GM19240 (cell line): ENCODE data around the gene COMMD8.

Experiments
- DNase-seq: peaks from one replicate; pipeline ENCODE4 v3.0.0; 2011; ENCODE audit warnings: low spot score; ENCODE audit not compliant: insufficient read length

The COMMD8 gene

DNA sequence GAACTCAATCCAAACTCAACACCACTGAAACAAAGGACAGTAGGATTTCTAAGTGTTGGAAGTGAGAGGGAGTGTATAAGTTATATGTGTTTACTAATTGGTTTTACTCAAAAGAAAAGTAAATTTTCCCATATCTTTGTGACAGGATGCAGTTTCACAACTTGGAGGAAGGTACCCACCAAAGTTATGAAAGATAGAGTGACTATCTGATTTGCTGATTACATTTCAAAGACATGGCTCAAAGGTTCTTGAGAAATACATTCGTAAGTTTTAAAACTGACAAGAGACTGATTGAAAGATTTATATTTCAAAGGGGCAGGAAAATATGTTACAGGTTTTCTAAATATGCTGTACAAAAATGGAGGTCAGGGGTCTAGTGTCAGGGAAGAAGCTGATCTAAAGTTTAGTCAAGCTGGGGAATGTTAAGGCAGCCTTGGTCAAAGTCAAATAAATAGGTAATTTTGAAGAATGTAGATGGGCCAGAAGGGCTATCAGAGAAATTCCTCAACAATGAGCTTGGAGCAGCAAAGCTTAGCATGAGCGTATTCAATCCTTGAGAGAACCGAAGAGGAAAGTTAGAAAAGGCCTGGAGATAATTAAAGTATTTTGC, 9.7 kb upstream of the COMMD8 start:
- DNase-seq, result no peak

DNA sequence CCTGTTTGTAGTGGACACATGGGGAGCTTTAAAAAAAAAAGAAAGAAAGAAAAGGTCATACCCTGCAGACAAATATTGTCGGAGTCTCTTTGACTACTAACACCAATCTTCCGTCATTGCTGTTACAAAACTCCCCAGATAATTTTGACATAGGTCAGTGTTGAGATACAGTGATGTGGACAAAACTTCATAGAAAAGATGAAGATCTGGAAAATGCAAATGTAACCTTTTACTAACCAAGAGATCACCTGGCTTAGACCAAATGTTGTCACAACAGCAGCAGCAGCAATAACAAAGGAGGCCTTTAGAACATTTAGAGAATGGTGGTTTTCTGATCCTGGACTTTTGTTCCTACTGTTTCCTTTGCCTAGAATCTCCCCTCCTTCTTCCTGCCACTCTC, 8.1 kb upstream of the COMMD8 start:
- no peak for DNase-seq

DNA sequence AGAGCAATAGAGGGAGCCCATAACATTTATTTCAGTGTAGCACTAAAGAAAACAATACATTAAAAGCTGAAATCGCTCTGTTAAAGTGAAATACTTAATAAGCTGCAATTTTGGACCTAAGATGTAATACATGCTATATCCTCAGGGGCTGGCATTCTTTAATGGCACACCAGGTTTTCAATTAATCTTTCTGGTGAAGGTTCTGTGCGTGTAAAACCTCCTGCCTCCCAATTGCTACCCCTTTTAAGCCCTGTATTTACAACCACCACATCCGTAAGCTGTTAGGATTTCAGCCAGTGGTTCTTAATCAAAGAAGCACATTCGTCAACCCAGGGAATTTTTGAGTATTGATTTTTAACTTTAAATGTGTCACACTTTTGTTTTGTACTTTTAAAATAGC, 7.6 kb upstream of the COMMD8 start:
- DNase-seq, result no peak

DNA sequence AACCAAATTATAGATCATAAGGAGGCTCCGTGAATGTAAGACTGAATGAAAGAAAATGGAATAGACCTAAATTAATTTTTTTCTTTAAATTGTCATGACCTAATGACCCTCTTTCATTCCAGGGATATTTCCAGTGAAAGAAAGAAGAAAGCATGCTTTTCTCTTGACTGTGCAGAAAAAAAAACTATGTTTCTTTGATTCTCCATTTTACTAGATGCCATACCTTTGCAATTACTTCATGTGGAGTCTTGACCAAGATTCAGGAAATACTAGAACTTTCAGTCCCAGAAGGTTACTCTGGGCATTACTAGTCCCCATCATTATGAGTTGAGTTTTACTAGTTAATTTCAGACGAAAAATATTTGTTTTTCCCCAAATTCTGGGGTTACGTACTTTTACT, 6.4 kb upstream of the COMMD8 start:
- no peak for DNase-seq

DNA sequence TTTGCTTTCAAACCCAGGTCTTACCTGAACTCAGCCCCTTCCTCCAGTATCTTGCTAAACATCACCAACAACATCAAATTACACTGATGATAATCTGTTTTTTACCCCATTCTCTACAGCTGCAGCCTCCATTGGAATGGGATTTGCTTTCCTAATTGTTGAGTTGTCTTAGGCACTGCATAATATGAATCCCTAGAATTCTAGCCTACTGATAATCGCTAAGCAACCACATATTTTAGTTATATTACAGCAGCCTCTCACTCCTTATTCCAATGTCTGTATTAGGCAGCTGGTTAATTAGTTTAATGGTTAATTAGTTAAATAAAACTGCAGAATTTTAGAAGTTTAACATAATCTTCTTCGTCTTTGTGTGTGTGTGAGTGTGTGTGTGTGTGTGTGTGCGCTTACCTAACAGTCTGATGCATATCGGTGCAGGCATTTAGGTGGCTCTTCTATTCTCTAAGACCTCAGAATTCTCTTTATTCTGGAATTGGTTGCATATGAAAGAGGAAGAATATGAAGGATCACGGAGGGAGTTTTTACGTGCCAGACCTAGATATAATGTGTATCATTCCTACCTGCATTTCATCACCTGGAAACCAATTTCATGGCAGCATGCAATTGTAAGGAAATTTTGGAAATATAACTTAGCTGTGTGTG, 5.3 kb upstream of the COMMD8 start:
- DNase-seq, result no peak

- no peak for DNase-seq
These were observed 2.7 kb upstream of the COMMD8 start for GRCh38 chr4:47466056-47466785.

DNA sequence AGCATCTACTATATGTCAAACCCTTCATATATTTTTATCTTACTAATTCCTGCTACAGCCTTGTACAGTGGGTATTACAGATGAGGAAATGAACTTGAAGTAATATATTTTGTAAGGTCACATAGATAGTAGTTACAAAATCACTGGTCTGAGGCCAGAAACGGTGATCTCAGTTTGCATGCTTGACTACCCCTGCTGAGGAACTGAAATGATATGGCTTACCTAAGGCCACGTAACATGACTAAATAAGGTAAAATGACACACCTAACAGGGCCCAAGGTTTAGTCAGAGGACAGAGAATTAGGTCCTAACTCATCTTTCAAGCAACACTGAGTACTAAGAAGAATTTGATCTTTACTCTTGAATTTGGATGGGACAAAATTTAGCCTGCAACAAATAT, 1.5 kb upstream of the COMMD8 start:
- no peak for DNase-seq

- DNase-seq, result no peak
These were observed 685 bp downstream of the COMMD8 start for GRCh38 chr4:47462799-47463234.

DNA sequence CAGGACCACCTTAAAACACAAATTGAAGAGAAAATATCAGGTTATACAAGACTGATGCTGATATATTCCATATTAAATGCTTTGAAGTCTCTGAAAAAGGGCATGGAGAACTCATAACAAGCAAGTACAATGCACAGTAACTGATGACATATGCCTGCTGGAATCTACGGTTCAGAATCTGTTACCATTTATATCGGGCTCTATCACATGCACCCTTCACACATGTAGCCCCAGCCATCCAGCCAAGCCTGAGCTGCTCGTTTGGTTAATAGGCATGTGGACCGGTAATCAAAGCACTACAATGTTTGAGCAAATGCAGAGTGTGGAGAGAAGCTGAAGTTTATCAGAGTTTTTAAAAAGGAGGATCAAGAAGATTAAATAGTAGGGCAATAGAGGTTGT, 11.8 kb downstream of the COMMD8 start:
- no peak for DNase-seq

- DNase-seq, result no peak
These were observed 19.5 kb downstream of the COMMD8 start for GRCh38 chr4:47444031-47444430.

GRCh38 chr4:47442980-47443379, 20.5 kb downstream of the COMMD8 start:
- DNase-seq, result no peak

DNA sequence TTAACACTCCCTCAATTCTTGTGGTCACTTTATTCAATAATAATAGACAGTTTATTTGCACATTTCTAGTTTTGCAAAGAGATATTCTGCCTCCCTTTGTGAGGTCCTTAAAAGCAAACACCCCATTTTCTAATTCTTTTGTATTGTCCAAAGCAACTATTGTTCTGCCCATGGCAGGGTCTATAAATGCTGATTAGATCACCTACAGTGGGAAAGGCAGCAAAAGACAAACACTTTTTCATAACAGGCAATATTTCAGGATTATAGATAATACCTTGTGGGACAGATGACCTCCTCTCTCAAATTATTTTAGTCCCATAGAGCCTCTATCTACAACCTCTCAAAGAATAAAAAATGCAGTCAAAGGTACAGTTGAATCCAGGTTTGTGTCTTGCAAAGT, 28.6 kb downstream of the COMMD8 start:
- DNase-seq, result no peak

DNA sequence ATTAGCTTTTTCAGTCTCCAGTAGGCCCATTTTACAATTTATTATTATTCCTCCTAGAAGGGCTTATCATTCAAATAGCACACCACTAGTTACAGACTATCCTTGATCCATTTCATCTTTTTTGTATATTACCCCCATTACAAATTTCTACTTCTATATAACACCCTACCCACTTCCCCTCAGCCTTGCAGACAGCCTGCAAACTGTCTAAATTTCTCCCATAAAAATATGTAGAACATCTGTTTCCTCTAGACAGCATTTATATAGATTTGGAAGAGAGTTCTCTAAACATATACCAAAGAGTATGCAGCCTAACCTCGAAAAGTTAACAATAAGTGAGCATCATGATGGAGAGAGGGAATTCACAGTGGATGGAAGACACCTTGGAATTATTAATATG, 30.8 kb downstream of the COMMD8 start:
- no peak for DNase-seq

- DNase-seq, result no peak
These were observed 35.6 kb downstream of the COMMD8 start for GRCh38 chr4:47427935-47428334.

DNA sequence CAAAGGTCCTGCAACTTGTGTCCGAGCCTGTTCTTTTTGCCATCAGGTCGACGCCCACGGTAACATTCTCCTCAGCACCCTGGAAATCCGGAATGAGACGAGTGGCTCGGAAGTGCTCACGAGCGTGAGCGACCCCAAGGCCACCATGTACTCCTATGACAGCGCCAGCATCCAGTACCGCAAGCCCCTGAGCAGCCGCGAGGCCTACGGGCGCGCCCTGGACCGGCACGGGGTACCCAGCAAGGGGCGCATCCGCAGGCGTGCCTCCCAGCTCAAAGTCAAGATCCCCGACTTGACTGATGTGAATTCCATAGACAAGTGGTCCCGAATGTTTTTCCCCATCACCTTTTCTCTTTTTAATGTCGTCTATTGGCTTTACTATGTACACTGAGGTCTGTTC, 37.9 kb downstream of the COMMD8 start:
- no peak for DNase-seq

GRCh38 chr4:47419296-47419695, 44.2 kb downstream of the COMMD8 start:
- no peak for DNase-seq

- DNase-seq, result no peak
These were observed 45.4 kb downstream of the COMMD8 start for GRCh38 chr4:47418147-47418546.

GRCh38 chr4:47415719-47416118, 47.8 kb downstream of the COMMD8 start:
- no peak for DNase-seq

- no peak for DNase-seq
These were observed 50.0 kb downstream of the COMMD8 start for GRCh38 chr4:47413521-47413920.

DNA sequence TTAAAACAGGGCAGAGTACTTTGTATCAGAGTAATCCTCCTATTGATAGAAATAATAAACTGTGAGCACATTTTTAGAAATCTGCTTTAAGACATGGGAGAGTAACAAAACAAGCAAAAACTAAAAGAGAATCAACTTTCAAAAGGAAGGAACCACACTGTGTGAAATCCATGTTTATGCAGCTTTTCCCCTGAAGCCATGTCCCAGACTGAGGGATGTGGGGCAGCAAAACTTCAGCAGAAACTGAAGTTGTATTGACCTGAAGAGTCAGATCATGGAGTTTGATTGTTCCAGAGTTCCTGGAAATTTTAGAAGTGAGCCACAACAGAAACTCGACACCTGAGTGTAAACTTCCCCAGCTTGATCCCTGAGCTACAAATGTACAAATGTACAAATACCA, 53.2 kb downstream of the COMMD8 start:
- DNase-seq, result no peak

DNA sequence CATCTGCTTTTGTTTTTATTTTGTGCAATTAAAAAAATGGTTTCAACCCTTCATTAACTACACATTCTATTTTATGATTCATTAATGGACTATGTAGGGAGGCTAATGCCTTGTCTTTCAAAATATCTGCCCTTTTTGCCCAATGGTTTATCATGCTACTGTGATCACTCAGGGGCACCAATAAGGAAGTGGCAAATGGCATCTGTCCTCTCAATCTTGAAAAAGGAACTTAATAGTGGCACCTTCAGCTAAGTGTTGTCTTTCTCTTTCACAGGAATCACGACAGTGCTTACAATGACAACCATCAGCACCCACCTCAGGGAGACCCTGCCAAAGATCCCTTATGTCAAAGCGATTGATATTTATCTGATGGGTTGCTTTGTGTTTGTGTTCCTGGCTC, 57.1 kb downstream of the COMMD8 start:
- DNase-seq, result no peak
